ENCODE data around the gene ZFR. TPM values are rescaled to one million over a fixed set of nuclear protein-coding genes. Genes with fewer than 3 reads are reported as not detected.
"Not testable (repeated sequence)": the region's sequence is repeated elsewhere in the genome, so short reads cannot be mapped to it uniquely, and the experiment has no call there.

ZFR gene
- total RNA-seq, 2 experiments from 2014 or later = 66.1 to 69.4 TPM

DNA sequence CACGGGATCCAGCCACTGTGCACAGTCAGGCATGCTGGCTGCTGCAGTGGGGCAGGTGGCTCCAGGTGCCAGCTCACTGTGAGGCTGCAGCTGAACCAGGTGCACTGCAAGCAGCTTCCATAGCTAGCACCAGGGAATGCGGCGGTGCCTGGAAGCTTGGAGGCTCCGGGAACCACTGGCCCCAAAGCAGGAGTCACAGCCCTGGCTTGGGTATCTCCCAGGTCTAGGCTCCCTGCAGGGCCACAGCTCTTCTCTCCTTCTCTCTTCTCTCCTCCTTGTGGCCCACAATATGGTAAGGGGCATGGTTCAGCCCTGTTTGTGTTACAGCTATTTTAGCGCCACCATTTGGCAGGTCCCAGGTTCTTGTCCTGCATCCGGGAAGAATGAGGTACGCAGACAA is 125.1 kb downstream of the ZFR start:
- no peak for DNase-seq
- no peak overlapping the region for H3K27ac Mint-ChIP-seq
- H3K27me3 Mint-ChIP-seq = no peaks in the 10 kb centered on the region
- H3K4me3 Mint-ChIP-seq = no peak overlapping the region
- H3K36me3 Mint-ChIP-seq = peaks cover 3% of the 10 kb centered on the region
- H3K4me1 Mint-ChIP-seq = no peaks in the 10 kb centered on the region
- peaks cover 6% of the 10 kb centered on the region for H3K9me3 Mint-ChIP-seq

DNA sequence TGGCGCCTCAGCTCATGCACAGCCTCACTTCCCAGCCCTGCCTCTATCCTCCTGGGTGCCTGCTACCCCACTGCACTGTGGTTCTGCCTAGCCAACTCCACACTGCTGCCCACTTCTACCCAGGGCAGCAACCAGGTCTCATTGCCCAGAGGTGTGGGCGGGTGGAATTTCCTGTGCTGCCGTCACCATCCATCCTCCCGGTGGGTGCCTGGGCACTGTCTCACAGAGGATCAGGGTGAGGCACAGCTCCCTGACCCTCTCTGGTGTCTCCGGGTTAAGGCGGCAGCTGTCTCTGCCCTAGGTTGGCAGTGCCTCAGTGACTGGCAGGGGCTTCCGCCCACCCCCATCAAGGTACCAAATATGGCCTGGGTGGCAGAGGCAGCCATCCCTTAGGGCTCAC is 127.5 kb downstream of the ZFR start:
- no peaks in the 10 kb centered on the region for H3K27me3 Mint-ChIP-seq
- H3K4me3 Mint-ChIP-seq = no peak overlapping the region
- peaks cover 3% of the 10 kb centered on the region for H3K36me3 Mint-ChIP-seq
- peaks cover 6% of the 10 kb centered on the region for H3K9me3 Mint-ChIP-seq
- DNase-seq = no peak
- no peaks in the 10 kb centered on the region for H3K4me1 Mint-ChIP-seq
- no peak overlapping the region for H3K27ac Mint-ChIP-seq

- H3K4me3 Mint-ChIP-seq = no peak overlapping the region
- H3K9me3 Mint-ChIP-seq = no peaks in the 10 kb centered on the region
- peaks cover 10% of the 10 kb centered on the region for H3K4me1 Mint-ChIP-seq
- H3K27ac Mint-ChIP-seq = no peak overlapping the region
- DNase-seq = no peak
- H3K36me3 Mint-ChIP-seq = peaks cover 2% of the 10 kb centered on the region
- H3K27me3 Mint-ChIP-seq = no peaks in the 10 kb centered on the region
Observed at GRCh38 chr5:32315221-32316014, 129.1 kb downstream of the ZFR start.

DNA sequence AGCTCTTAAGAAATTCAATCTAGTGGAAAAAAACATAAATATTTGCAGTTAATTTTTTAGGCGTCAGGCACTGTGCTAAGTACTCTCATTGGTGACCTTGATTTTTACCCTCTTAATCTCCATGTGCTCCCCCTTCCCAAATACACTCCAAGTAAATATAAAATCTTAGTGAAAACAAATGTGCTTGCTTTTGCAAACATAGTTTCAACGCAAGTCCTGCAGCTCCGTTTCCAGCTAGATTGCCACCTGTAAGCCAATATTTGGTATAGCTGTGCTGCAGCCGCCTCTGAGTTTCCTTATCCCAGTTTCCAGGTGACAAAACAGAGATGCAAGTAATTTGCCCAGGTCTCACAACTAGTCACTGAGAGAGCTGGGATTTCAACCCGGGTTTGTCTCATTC is 129.9 kb downstream of the ZFR start:
- peaks cover 14% of the 10 kb centered on the region for H3K4me1 Mint-ChIP-seq
- H3K27me3 Mint-ChIP-seq = no peaks in the 10 kb centered on the region
- no peak for DNase-seq
- H3K9me3 Mint-ChIP-seq = no peaks in the 10 kb centered on the region
- no peak overlapping the region for H3K27ac Mint-ChIP-seq
- H3K4me3 Mint-ChIP-seq = peak overlapping the region; percentile 54
- H3K36me3 Mint-ChIP-seq = peaks cover 5% of the 10 kb centered on the region

DNA sequence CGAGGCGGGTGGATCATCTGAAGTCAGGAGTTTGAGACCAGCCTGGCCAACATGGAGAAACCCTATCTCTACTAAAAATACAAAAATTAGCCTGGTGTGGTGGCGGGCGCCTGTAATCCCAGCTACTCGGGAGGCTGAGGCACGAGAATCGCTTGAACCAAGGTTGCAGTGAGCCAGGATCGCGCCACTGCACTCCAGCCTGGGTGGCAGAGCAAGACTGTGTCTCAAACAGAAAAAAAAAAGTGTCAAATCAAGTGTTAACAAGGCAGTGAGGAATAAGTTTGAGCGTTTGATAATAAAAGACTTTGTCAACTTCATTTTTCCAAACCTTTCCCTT is 130.4 kb downstream of the ZFR start:
- not testable (repeated sequence) for DNase-seq, H3K9me3 Mint-ChIP-seq, H3K36me3 Mint-ChIP-seq, H3K27ac Mint-ChIP-seq, H3K27me3 Mint-ChIP-seq
- H3K4me3 Mint-ChIP-seq = peak overlapping the region; percentile 54
- H3K4me1 Mint-ChIP-seq = peaks cover 20% of the 10 kb centered on the region

DNA sequence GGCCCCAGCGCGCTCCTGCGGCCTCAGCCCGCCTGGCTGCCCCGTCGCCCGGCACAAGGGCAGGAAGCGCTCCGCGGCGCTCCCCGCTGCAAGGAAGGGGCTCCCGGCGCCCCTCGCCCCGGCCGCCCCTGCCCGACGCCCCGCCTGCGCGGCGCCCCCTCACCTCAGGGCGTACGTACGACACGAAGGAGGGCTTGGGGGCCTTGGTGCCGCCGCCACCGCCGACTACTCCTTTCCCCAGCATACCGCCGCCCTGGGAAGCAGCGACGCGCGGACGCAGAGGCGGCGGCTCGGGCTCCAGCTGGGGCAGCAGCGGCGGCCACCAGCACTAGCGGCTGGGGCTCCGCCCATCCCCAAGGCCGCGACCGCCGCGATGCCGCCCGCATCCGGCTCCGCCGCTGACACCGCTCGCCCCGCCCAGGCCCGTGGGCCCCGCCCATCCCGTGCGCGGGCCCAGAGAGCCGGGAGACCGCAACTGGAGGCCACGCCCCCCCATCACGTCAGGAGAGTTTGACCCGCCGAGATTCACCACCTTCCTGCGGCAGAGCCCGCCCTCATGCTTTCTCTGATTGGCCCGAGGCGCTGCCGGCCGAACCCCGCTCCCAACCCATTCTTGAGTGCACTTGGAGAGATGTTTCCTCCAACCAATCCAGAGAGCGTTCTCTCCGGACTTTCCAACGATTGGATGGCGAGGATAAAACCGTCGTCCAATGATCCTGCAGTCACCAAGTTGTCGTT is 131.8 kb downstream of the ZFR start, which contains the start of gene MTMR12:
TSS of gene MTMR12 (minus strand) at position 345 of the 738 bp plus-strand sequence. CDS start at position 244, 101 bp downstream.
- Mint-ChIP-seq H3K9me3 (no peaks in the 10 kb centered on the region), H3K36me3 (peaks cover 18% of the 10 kb centered on the region), H3K27me3 (no peaks in the 10 kb centered on the region), H3K4me1 (peaks cover 28% of the 10 kb centered on the region), H3K4me3 (peak within 1 kb of the TSS; percentile 89), H3K27ac (peak within 1 kb of the TSS; percentile 87)
- peak; percentile 100 for DNase-seq

GRCh38 chr5:32312197-32312594 is 132.3 kb downstream of the ZFR start:
- peaks cover 33% of the 10 kb centered on the region for H3K4me1 Mint-ChIP-seq
- no peaks in the 10 kb centered on the region for H3K9me3 Mint-ChIP-seq
- peak overlapping the region; percentile 89 for H3K4me3 Mint-ChIP-seq
- H3K27me3 Mint-ChIP-seq = no peaks in the 10 kb centered on the region
- H3K27ac Mint-ChIP-seq = peak overlapping the region; percentile 65
- peaks cover 21% of the 10 kb centered on the region for H3K36me3 Mint-ChIP-seq
- peak; percentile 59 for DNase-seq

DNA sequence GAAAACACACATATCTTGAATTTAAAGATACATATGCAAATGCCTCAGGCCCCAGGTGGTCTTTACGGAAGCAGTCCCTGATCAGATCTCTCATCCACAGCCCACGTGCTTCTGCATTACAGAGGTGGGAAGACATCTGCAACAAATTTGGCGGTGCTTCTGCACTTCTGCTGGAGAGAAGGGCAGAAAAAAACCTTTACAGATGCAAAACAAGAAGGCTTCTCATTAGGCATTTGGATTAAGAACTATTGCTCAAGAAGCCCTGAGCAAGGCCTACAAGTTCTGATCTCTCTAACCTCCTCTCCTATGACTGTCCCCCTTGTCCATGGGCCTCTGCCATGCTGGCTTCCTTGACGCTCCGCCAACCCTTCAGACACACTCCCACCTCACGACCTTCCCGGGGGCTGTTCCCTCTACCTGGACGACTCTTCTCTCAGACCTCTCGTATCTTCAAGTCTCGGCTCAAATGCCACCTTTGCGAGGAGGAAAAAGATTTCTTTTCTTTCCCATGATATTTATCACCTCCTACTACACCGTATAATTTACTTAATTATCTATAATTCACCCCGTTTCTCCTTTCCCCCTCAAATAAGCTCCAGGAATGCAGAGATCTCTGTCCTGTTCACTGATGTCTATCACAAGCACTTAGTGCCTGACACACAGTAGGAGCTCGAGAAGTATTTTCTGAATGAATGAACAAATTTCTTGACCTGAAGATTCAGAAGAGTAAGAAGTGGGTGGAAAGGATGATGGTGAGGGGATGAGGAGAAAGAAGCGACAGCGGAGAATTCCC is 132.9 kb downstream of the ZFR start:
- peaks cover 34% of the 10 kb centered on the region for H3K4me1 Mint-ChIP-seq
- H3K4me3 Mint-ChIP-seq = peak overlapping the region; percentile 89
- H3K27ac Mint-ChIP-seq = peak overlapping the region; percentile 65
- no peaks in the 10 kb centered on the region for H3K9me3 Mint-ChIP-seq
- H3K36me3 Mint-ChIP-seq = peaks cover 21% of the 10 kb centered on the region
- no peaks in the 10 kb centered on the region for H3K27me3 Mint-ChIP-seq
- no peak for DNase-seq

- no peak for DNase-seq
- Mint-ChIP-seq H3K27ac (no peak overlapping the region), H3K4me3 (no peak overlapping the region), H3K27me3 (no peaks in the 10 kb centered on the region), H3K9me3 (no peaks in the 10 kb centered on the region), H3K36me3 (peaks cover 22% of the 10 kb centered on the region), H3K4me1 (peaks cover 40% of the 10 kb centered on the region)
Observed at GRCh38 chr5:32309761-32310160, 134.8 kb downstream of the ZFR start.

DNA sequence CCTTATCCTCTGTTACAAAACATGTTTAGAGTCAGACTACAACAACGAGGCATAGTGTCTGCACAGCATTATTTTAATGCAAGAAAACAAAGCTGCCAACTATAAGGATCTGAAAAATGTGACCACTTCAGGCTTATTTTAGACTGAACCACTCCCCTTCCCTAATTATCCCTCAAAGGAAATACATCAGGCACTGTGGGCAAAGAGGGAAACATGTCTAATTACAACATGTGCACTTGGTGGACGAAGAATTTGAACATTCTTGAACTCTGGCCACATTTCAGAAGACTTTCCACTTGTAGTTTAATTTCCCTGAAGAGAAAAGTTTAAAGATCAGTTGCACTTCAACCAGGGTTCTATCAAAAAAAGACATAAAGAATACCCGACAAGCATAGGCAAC is 135.6 kb downstream of the ZFR start:
- H3K27me3 Mint-ChIP-seq = no peaks in the 10 kb centered on the region
- H3K9me3 Mint-ChIP-seq = no peaks in the 10 kb centered on the region
- DNase-seq = no peak
- H3K4me3 Mint-ChIP-seq = no peak overlapping the region
- H3K27ac Mint-ChIP-seq = no peak overlapping the region
- H3K4me1 Mint-ChIP-seq = peaks cover 47% of the 10 kb centered on the region
- peaks cover 25% of the 10 kb centered on the region for H3K36me3 Mint-ChIP-seq

- Mint-ChIP-seq H3K4me3 (no peak overlapping the region), H3K27me3 (no peaks in the 10 kb centered on the region), H3K9me3 (no peaks in the 10 kb centered on the region), H3K36me3 (peaks cover 25% of the 10 kb centered on the region), H3K27ac (no peak overlapping the region), H3K4me1 (peaks cover 58% of the 10 kb centered on the region)
- no peak for DNase-seq
Observed at GRCh38 chr5:32307769-32308194, 136.8 kb downstream of the ZFR start.

- Mint-ChIP-seq H3K36me3 (peaks cover 20% of the 10 kb centered on the region), H3K27ac (no peak overlapping the region), H3K9me3 (no peaks in the 10 kb centered on the region), H3K4me3 (no peak overlapping the region), H3K4me1 (peaks cover 60% of the 10 kb centered on the region), H3K27me3 (no peaks in the 10 kb centered on the region)
- no peak for DNase-seq
Observed at GRCh38 chr5:32304622-32305021, 139.9 kb downstream of the ZFR start.

Measured in activated naive CD8-positive, alpha-beta T cell treated with anti-CD3 and anti-CD28 coated beads for 36 hours (primary cell).